Measurements from ENCODE around the gene MAPK6. TPM values are rescaled to one million over a fixed set of nuclear protein-coding genes. Genes with fewer than 3 reads are reported as not detected.

Gene MAPK6
- total RNA-seq, 1 donor from 2014 or later: 128 TPM

DNA sequence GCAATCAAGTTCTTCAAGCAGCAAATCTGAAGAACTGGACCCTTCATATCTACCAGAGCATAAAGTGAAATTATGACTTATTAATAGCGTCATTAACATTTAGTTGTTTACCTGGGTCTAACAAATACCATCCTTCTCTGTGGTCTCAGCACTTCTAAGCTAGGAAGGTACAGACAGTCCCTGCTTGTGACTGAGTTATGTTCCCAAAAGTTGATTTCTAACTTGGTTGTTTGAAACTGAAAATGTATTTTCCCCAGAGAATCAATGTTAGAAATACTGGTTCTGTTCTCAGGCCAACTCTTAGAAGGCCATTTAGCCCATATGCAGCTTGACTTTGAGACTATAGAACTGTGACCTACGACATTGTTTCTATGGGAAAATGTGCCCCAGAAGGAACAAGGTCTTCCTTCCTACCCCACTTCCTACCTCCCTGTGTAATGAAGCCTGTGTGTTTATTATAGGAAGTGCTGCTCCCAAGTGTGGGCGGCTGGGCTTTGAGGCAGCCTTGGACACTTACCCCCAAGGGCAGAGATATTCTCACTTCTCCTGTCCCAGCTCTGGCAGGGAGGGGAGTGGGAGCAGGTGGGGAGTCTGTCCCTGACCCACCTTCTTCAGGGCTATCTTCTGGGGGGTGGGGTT lies 12.2 kb upstream of the MAPK6 start:
- Mint-ChIP-seq H3K9me3 (peaks cover 4% of the 10 kb centered on the region), H3K27me3 (ENCODE audit: insufficient read depth, low read depth) (peaks cover 3% of the 10 kb centered on the region), H3K4me1 (peaks cover 3% of the 10 kb centered on the region), H3K27ac (no peak overlapping the region), H3K4me3 (no peak overlapping the region), H3K36me3 (no peaks in the 10 kb centered on the region)
- no peaks in the 10 kb centered on the region for H3K9me3 ChIP-seq (ENCODE audit: low read depth)
- no peak overlapping the region for H3K9ac ChIP-seq
- H2AFZ ChIP-seq (replicated peaks): no peak overlapping the region
- H3K4me1 ChIP-seq: peaks cover 2% of the 10 kb centered on the region
- H3K27me3 ChIP-seq: no peaks in the 10 kb centered on the region
- H3K79me2 ChIP-seq (ENCODE audit: low read depth): no peaks in the 10 kb centered on the region
- H3K27ac ChIP-seq: no peak overlapping the region
- H3K4me3 ChIP-seq: no peak overlapping the region
- H3F3A ChIP-seq (ENCODE audit: low read depth): no peaks in the 10 kb centered on the region
- TF ChIP-seq EZH2 (IDR thresholded peaks at IDR 0.05): no peak
- TF ChIP-seq, protein P1, sequence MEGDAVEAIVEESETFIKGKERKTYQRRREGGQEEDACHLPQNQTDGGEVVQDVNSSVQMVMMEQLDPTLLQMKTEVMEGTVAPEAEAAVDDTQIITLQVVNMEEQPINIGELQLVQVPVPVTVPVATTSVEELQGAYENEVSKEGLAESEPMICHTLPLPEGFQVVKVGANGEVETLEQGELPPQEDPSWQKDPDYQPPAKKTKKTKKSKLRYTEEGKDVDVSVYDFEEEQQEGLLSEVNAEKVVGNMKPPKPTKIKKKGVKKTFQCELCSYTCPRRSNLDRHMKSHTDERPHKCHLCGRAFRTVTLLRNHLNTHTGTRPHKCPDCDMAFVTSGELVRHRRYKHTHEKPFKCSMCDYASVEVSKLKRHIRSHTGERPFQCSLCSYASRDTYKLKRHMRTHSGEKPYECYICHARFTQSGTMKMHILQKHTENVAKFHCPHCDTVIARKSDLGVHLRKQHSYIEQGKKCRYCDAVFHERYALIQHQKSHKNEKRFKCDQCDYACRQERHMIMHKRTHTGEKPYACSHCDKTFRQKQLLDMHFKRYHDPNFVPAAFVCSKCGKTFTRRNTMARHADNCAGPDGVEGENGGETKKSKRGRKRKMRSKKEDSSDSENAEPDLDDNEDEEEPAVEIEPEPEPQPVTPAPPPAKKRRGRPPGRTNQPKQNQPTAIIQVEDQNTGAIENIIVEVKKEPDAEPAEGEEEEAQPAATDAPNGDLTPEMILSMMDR (IDR thresholded peaks at IDR 0.05): no peak
- TF ChIP-seq EZH2phosphoT487 (IDR thresholded peaks at IDR 0.05): no peak
- H4K20me1 ChIP-seq (ENCODE audit: low read depth): no peaks in the 10 kb centered on the region
- H3K4me2 ChIP-seq: no peak overlapping the region
- H3K36me3 ChIP-seq: no peaks in the 10 kb centered on the region
- DNase-seq (ENCODE audit: low spot score): no peak

DNA sequence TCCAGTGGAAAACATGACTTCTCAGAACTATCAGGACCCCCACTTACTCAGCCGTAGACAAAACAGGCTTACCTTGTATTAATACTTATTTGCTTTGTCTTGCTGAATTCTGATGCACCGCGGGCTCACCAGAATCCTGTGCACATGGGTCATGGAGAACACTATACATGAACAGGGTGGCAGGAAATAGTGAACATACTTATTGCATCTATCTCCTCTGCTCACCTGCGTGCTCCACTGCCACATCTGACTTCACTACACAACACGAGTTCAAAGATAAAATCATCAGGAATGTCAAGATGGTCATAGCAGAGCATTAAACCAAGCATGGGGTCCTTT lies 10.7 kb upstream of the MAPK6 start:
- H3K9me3 Mint-ChIP-seq: peaks cover under 1% of the 10 kb centered on the region
- no peaks in the 10 kb centered on the region for H3K9me3 ChIP-seq (ENCODE audit: low read depth)
- no peaks in the 10 kb centered on the region for H3K36me3 ChIP-seq
- H3F3A ChIP-seq (ENCODE audit: low read depth): no peaks in the 10 kb centered on the region
- no peak for TF ChIP-seq EZH2 (IDR thresholded peaks at IDR 0.05)
- TF ChIP-seq EZH2phosphoT487 (IDR thresholded peaks at IDR 0.05): no peak
- TF ChIP-seq, protein P1 (IDR thresholded peaks at IDR 0.05): no peak
- DNase-seq (ENCODE audit: low spot score): no peak
- H3K36me3 Mint-ChIP-seq: no peaks in the 10 kb centered on the region
- H4K20me1 ChIP-seq (ENCODE audit: low read depth): no peaks in the 10 kb centered on the region
- no peak overlapping the region for H3K4me3 Mint-ChIP-seq
- H3K4me3 ChIP-seq: no peak overlapping the region
- peaks cover 5% of the 10 kb centered on the region for H3K4me1 ChIP-seq
- H3K4me2 ChIP-seq: no peak overlapping the region
- no peaks in the 10 kb centered on the region for H3K27me3 ChIP-seq
- no peak overlapping the region for H3K27ac Mint-ChIP-seq
- no peak overlapping the region for H3K9ac ChIP-seq
- peaks cover 8% of the 10 kb centered on the region for H3K4me1 Mint-ChIP-seq
- H3K27me3 Mint-ChIP-seq (ENCODE audit: insufficient read depth, low read depth): peaks cover 3% of the 10 kb centered on the region
- no peak overlapping the region for H3K27ac ChIP-seq
- H3K79me2 ChIP-seq (ENCODE audit: low read depth): no peaks in the 10 kb centered on the region
- H2AFZ ChIP-seq (replicated peaks): no peak overlapping the region

DNA sequence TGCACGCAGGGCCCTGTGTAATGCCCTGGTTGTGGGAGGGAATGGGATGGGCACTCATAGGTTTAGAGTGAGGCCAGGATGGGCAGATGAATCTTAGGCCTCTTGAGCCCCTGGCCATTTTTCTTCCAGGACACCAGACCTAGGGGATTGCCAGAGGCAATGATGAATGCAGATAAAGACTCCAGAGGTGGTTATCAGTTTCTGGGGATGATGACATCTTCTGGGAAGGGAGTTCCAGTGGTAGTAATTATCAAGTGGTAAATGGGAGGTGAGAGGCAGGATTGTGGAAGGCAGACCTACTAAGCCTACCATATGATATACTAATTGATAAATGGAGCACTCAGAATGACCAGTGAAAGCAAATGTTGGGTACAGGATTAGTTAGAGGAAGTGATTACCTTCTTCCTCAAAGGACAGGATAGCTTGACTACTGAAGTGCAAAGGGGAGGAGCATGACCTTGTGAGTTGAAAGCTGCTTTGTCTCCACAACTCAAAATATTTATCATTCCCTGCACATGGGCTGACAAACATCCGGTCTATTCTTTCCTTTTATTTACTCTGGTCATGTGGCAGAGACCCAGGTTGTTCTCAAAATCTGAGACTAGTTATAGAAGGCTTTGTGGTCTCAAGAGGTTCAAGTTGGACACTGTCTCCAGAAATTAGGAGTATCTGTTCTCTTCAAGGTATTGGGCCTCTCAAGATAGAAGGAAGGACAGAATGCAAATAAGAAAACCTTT lies 10.2 kb upstream of the MAPK6 start:
- TF ChIP-seq, protein P1 (IDR thresholded peaks at IDR 0.05): no peak
- TF ChIP-seq EZH2 (IDR thresholded peaks at IDR 0.05): no peak
- no peak for TF ChIP-seq EZH2phosphoT487 (IDR thresholded peaks at IDR 0.05)
- H3K27me3 ChIP-seq: no peaks in the 10 kb centered on the region
- no peaks in the 10 kb centered on the region for H3K9me3 Mint-ChIP-seq

More for the DNA sequence above, 10.2 kb upstream of the MAPK6 start:
- H3K4me2 ChIP-seq: no peak overlapping the region
- no peak overlapping the region for H3K27ac ChIP-seq
- no peaks in the 10 kb centered on the region for H4K20me1 ChIP-seq (ENCODE audit: low read depth)
- no peak overlapping the region for H3K9ac ChIP-seq
- peaks cover 5% of the 10 kb centered on the region for H3K4me1 ChIP-seq
- Mint-ChIP-seq H3K36me3 (no peaks in the 10 kb centered on the region), H3K27ac (no peak overlapping the region), H3K4me1 (peaks cover 8% of the 10 kb centered on the region), H3K27me3 (ENCODE audit: insufficient read depth, low read depth) (peaks cover 4% of the 10 kb centered on the region), H3K4me3 (no peak overlapping the region)
- no peaks in the 10 kb centered on the region for H3K9me3 ChIP-seq (ENCODE audit: low read depth)
- no peak overlapping the region for H2AFZ ChIP-seq (replicated peaks)
- DNase-seq (ENCODE audit: low spot score): no peak
- no peaks in the 10 kb centered on the region for H3K79me2 ChIP-seq (ENCODE audit: low read depth)
- H3F3A ChIP-seq (ENCODE audit: low read depth): no peaks in the 10 kb centered on the region
- H3K4me3 ChIP-seq: no peak overlapping the region
- no peaks in the 10 kb centered on the region for H3K36me3 ChIP-seq
